ENCODE results near the gene MAML2. TPM values are rescaled to one million over a fixed set of nuclear protein-coding genes. Genes with fewer than 3 reads are reported as not detected.

Gene MAML2
- total and polyA plus RNA-seq, 2 experiments from 2014 or later: 2.0 to 7.1 TPM

DNA sequence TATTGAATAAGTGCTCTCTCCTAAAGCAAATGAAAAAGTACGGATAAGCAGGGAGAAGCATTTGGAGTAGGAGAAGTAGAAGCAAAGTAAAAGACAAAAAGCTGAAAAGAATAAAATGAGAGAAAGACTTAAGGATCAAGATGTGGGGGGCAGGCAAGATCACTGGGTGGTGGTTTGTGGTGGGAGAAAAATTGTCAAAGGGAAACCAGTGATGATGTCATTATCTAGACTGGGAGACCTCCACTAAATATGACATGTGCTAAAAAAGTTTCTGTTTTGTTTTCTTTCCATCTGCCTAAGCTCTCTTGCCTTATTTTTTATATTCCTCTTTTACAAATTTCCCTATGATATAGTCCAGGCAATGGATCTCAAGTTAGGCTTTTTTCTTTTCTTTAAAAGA, 14.8 kb upstream of the MAML2 start:
- no peak overlapping the region for H3K4me3 Mint-ChIP-seq
- Histone ChIP-seq H4K20me1 (replicated peaks; ENCODE audit: insufficient read depth) (no peaks in the 10 kb centered on the region), H3K27ac (ENCODE audit: low read depth) (no peak overlapping the region), H3K36me3 (ENCODE audit: insufficient read depth) (no peaks in the 10 kb centered on the region), H3K4me1 (ENCODE audit: insufficient read depth) (no peaks in the 10 kb centered on the region), H3F3A (replicated peaks; ENCODE audit: low read depth) (no peaks in the 10 kb centered on the region), H3K27me3 (ENCODE audit: insufficient read depth) (no peaks in the 10 kb centered on the region), H3K79me2 (replicated peaks; ENCODE audit: insufficient read depth) (no peaks in the 10 kb centered on the region), H3K4me3 (no peak overlapping the region), H2AFZ (no peak overlapping the region), H3K9me2 (ENCODE audit: insufficient read depth) (no peaks in the 10 kb centered on the region), H3K4me2 (no peak overlapping the region)
- TF ChIP-seq CREB1 (CRISPR knock-in tag; IDR thresholded peaks at IDR 0.05; ENCODE audit: low read depth) (no peak), NANOG (IDR thresholded peaks at IDR 0.05; ENCODE audit: borderline replicate concordance) (no peak), EZH2 (IDR thresholded peaks at IDR 0.05; ENCODE audit: low read depth, unreplicated experiment) (no peak), ZNF331 (CRISPR knock-in tag; IDR thresholded peaks at IDR 0.05; ENCODE audit: low read depth) (no peak), JUNB (IDR thresholded peaks at IDR 0.05; ENCODE audit: unreplicated experiment) (no peak), STAT1 (IDR thresholded peaks at IDR 0.05; ENCODE audit: unreplicated experiment) (no peak), EZH2phosphoT487 (IDR thresholded peaks at IDR 0.05; ENCODE audit: unreplicated experiment) (no peak), POLR2AphosphoS5 (IDR thresholded peaks at IDR 0.05; ENCODE audit: low read depth) (no peak), ZNF114 (CRISPR knock-in tag; IDR thresholded peaks at IDR 0.05) (no peak)
- TF ChIP-seq, protein P1, sequence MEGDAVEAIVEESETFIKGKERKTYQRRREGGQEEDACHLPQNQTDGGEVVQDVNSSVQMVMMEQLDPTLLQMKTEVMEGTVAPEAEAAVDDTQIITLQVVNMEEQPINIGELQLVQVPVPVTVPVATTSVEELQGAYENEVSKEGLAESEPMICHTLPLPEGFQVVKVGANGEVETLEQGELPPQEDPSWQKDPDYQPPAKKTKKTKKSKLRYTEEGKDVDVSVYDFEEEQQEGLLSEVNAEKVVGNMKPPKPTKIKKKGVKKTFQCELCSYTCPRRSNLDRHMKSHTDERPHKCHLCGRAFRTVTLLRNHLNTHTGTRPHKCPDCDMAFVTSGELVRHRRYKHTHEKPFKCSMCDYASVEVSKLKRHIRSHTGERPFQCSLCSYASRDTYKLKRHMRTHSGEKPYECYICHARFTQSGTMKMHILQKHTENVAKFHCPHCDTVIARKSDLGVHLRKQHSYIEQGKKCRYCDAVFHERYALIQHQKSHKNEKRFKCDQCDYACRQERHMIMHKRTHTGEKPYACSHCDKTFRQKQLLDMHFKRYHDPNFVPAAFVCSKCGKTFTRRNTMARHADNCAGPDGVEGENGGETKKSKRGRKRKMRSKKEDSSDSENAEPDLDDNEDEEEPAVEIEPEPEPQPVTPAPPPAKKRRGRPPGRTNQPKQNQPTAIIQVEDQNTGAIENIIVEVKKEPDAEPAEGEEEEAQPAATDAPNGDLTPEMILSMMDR (conservative IDR thresholded peaks at IDR 0.05; ENCODE audit: low read depth in 2 of 2): no peak
- TF ChIP-seq, protein P2, sequence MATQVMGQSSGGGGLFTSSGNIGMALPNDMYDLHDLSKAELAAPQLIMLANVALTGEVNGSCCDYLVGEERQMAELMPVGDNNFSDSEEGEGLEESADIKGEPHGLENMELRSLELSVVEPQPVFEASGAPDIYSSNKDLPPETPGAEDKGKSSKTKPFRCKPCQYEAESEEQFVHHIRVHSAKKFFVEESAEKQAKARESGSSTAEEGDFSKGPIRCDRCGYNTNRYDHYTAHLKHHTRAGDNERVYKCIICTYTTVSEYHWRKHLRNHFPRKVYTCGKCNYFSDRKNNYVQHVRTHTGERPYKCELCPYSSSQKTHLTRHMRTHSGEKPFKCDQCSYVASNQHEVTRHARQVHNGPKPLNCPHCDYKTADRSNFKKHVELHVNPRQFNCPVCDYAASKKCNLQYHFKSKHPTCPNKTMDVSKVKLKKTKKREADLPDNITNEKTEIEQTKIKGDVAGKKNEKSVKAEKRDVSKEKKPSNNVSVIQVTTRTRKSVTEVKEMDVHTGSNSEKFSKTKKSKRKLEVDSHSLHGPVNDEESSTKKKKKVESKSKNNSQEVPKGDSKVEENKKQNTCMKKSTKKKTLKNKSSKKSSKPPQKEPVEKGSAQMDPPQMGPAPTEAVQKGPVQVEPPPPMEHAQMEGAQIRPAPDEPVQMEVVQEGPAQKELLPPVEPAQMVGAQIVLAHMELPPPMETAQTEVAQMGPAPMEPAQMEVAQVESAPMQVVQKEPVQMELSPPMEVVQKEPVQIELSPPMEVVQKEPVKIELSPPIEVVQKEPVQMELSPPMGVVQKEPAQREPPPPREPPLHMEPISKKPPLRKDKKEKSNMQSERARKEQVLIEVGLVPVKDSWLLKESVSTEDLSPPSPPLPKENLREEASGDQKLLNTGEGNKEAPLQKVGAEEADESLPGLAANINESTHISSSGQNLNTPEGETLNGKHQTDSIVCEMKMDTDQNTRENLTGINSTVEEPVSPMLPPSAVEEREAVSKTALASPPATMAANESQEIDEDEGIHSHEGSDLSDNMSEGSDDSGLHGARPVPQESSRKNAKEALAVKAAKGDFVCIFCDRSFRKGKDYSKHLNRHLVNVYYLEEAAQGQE (IDR thresholded peaks at IDR 0.05; ENCODE audit: unreplicated experiment): no peak
- TF ChIP-seq, protein P3, sequence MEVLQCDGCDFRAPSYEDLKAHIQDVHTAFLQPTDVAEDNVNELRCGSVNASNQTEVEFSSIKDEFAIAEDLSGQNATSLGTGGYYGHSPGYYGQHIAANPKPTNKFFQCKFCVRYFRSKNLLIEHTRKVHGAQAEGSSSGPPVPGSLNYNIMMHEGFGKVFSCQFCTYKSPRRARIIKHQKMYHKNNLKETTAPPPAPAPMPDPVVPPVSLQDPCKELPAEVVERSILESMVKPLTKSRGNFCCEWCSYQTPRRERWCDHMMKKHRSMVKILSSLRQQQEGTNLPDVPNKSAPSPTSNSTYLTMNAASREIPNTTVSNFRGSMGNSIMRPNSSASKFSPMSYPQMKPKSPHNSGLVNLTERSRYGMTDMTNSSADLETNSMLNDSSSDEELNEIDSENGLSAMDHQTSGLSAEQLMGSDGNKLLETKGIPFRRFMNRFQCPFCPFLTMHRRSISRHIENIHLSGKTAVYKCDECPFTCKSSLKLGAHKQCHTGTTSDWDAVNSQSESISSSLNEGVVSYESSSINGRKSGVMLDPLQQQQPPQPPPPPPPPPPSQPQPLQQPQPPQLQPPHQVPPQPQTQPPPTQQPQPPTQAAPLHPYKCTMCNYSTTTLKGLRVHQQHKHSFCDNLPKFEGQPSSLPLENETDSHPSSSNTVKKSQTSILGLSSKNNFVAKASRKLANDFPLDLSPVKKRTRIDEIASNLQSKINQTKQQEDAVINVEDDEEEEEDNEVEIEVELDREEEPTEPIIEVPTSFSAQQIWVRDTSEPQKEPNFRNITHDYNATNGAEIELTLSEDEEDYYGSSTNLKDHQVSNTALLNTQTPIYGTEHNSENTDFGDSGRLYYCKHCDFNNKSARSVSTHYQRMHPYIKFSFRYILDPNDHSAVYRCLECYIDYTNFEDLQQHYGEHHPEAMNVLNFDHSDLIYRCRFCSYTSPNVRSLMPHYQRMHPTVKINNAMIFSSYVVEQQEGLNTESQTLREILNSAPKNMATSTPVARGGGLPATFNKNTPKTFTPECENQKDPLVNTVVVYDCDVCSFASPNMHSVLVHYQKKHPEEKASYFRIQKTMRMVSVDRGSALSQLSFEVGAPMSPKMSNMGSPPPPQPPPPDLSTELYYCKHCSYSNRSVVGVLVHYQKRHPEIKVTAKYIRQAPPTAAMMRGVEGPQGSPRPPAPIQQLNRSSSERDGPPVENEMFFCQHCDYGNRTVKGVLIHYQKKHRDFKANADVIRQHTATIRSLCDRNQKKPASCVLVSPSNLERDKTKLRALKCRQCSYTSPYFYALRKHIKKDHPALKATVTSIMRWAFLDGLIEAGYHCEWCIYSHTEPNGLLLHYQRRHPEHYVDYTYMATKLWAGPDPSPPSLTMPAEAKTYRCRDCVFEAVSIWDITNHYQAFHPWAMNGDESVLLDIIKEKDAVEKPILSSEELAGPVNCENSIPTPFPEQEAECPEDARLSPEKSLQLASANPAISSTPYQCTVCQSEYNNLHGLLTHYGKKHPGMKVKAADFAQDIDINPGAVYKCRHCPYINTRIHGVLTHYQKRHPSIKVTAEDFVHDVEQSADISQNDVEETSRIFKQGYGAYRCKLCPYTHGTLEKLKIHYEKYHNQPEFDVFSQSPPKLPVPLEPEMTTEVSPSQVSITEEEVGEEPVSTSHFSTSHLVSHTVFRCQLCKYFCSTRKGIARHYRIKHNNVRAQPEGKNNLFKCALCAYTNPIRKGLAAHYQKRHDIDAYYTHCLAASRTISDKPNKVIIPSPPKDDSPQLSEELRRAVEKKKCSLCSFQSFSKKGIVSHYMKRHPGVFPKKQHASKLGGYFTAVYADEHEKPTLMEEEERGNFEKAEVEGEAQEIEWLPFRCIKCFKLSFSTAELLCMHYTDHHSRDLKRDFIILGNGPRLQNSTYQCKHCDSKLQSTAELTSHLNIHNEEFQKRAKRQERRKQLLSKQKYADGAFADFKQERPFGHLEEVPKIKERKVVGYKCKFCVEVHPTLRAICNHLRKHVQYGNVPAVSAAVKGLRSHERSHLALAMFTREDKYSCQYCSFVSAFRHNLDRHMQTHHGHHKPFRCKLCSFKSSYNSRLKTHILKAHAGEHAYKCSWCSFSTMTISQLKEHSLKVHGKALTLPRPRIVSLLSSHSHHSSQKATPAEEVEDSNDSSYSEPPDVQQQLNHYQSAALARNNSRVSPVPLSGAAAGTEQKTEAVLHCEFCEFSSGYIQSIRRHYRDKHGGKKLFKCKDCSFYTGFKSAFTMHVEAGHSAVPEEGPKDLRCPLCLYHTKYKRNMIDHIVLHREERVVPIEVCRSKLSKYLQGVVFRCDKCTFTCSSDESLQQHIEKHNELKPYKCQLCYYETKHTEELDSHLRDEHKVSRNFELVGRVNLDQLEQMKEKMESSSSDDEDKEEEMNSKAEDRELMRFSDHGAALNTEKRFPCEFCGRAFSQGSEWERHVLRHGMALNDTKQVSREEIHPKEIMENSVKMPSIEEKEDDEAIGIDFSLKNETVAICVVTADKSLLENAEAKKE (CRISPR knock-in tag; IDR thresholded peaks at IDR 0.05): no peak
- TF ChIP-seq, protein P4, sequence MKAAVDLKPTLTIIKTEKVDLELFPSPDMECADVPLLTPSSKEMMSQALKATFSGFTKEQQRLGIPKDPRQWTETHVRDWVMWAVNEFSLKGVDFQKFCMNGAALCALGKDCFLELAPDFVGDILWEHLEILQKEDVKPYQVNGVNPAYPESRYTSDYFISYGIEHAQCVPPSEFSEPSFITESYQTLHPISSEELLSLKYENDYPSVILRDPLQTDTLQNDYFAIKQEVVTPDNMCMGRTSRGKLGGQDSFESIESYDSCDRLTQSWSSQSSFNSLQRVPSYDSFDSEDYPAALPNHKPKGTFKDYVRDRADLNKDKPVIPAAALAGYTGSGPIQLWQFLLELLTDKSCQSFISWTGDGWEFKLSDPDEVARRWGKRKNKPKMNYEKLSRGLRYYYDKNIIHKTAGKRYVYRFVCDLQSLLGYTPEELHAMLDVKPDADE (IDR thresholded peaks at IDR 0.05): no peak
- peaks cover 4% of the 10 kb centered on the region; the same call in 1 of the 3 replicates for H3K4me1 Mint-ChIP-seq
- H3K9me3 Mint-ChIP-seq: no peaks in the 10 kb centered on the region
- DNase-seq (ENCODE audit: low spot score): no peak
- H3K27me3 Mint-ChIP-seq (ENCODE audit: insufficient read depth, low read depth, poor library complexity): no peaks in the 10 kb centered on the region
- no peaks in the 10 kb centered on the region for H3K36me3 Mint-ChIP-seq (ENCODE audit: low read depth)
- H3K27ac Mint-ChIP-seq: no peak overlapping the region
- ATAC-seq: no peak

Measured in GM23338 (cell line).